Adrenal gland (tissue), 12 donors: ENCODE measurements around the gene ACOX3. TPM values are rescaled to one million over a fixed set of nuclear protein-coding genes. Genes with fewer than 3 reads are reported as not detected.

Source experiments
- DNase-seq, 7 donors: peaks; one replicate each; pipeline ENCODE4 v3.0.0-alpha.2; 2019 to 2020
- H3K27ac ChIP-seq, 5 donors: fragments of 200-600 bp; sonication (generic) in 4 of 5; 1 replicate in 3 of 5; 2 replicates in 2 of 5; pipeline versions ENCODE4 v1.5.1 to v1.8.0; 2016 to 2020; ENCODE audit warnings: mild to moderate bottlenecking in 1 of 5
- H3K27me3 ChIP-seq: fragments of 200-600 bp; 2 replicates; pipeline ENCODE4 v1.8.0; 2021
- H3K36me3 ChIP-seq, 2 donors: fragments of 200-600 bp; replicated peaks in 1 of 2; 1 replicate in 1 of 2; 2 replicates in 1 of 2; pipeline versions ENCODE4 v1.5.1 to v1.8.0; 2018 to 2022
- H3K4me1 ChIP-seq, 2 donors: fragments of 200-600 bp; replicated peaks in 1 of 2; 1 replicate in 1 of 2; 2 replicates in 1 of 2; pipeline versions ENCODE4 v1.5.1 to v1.8.0; 2018 to 2021
- H3K4me3 ChIP-seq, 4 donors: fragments of 200-600 bp; sonication (generic) in 3 of 4; one replicate each; pipeline ENCODE4 v1.5.1; 2016 to 2018
- H3K9me3 ChIP-seq, 3 donors: fragments of 200-600 bp; sonication (generic) in 1 of 3; replicated peaks in 1 of 3; 1 replicate in 2 of 3; 2 replicates in 1 of 3; pipeline versions ENCODE4 v1.5.1 to v1.8.0; 2016 to 2021
- CTCF ChIP-seq, 6 experiments: fragments of 450-650 bp in 4 of 6; fragments of 200-600 bp in 2 of 6; sonication (generic) in 1 of 6; IDR thresholded peaks; 1 replicate in 5 of 6; 2 replicates in 1 of 6; pipeline versions ENCODE4 v1.5.1 to v1.8.0; 2016 to 2021; ENCODE audit warnings: antibody characterized with exemption in 6 of 6, mild to moderate bottlenecking in 2 of 6, moderate library complexity in 1 of 6
- POLR2A ChIP-seq, 2 donors: fragments of 450-650 bp; IDR thresholded peaks; one replicate each; pipeline ENCODE4 v1.6.1; 2017; ENCODE audit warnings: antibody characterized with exemption in 2 of 2, mild to moderate bottlenecking in 2 of 2, moderate library complexity in 1 of 2
- WGBS, 4 donors: extraction: QIAGEN DNeasy Blood & Tissue Kit in 2 of 4; methylation state at CpG; one replicate each; pipeline versions ENCODE4 v1.1.5 to v1.1.7; 2013 to 2017; 5-methylcytosine and 5-hydroxymethylcytosine counted together
- intact Hi-C, 2 donors: fragments of 100-400 bp; cut with DNase I; formaldehyde crosslinking; loops; one replicate each; pipeline versions ENCODE4 v1.14.1 to v1.15.0; 2022 to 2023
- polyA plus RNA-seq, 3 donors: library from polyadenylated mRNA; stranded (reverse); fragments of 200-250 nt in 2 of 3; fragments of 350-450 nt in 1 of 3; fragmentation: Illumina TruSeq in 1 of 3; extraction: RNeasy Lipid Tissue Mini Kit (QIAGEN cat#74804) in 1 of 3; gene quantifications; one replicate each; pipeline ENCODE4 v1.2.3, GENCODE V29; 2013 to 2014
- total RNA-seq, 9 donors: library from RNA; depleted of rRNA in 4 of 9; stranded (reverse); fragments of >200 nt in 4 of 9; fragments of 120-200 nt in 1 of 9; fragmentation: NEBNext Ultra II Directional in 1 of 9; extraction: Animal tissue kit (Norgen Biotek cat#: 25700) in 1 of 9; gene quantifications; one replicate each; pipeline versions ENCODE4 v1.1.0 to v1.2.4, GENCODE V29; 2013 to 2023
- donor health status: healthy with polysubstance abuse.
- donor health status: Bipolar disorder and iron deficiency.
- donor health status: DM: yes; HTN: yes; CAD: no.
- donor health status: DM: no; HTN: no; CAD: no.
- donor health status: DM: no; HTN: no; CAD: no.
- donor health status: DM: yes; HTN: yes; CAD: no.

Gene ACOX3
- total and polyA plus RNA-seq, 12 donors, result 10.4 to 44.2 (median 26.3) TPM

DNA sequence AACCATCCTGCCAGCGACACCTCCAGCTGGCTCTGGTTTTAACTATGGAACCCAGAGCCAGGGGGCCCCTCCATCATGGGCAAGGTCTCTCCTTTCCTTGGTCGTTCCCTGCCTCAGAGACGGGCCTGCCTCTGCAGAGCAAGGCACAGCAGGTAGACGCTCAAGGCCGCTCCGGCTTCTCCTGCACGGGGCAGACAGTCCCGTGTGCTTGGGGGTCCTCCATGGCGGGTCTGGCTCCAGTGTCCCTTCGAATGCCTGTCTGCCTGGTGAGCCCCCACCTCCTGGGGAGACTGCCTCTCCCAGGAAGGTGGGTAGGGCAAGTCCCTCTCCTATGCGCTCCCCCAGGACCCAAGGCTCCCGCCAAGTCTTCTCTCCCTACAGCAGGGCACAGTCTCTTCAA lies 71.5 kb downstream of the ACOX3 start:
- no peaks in the 10 kb centered on the region for H3K9me3 ChIP-seq
- WGBS, 4 donors, result 91 to 96% (median 92%) methylated on average over 3 to 12 of the region's 12 CpGs
- intact Hi-C loops, result no loop called here
- H3K36me3 ChIP-seq, result peaks cover 0 to 6% of the 10 kb centered on the region in 2 donors
- TF ChIP-seq POLR2A (IDR thresholded peaks at IDR 0.05), result no peak
- TF ChIP-seq CTCF (IDR thresholded peaks at IDR 0.05), result no peak
- no peaks in the 10 kb centered on the region for H3K27me3 ChIP-seq
- no peak overlapping the region for H3K27ac ChIP-seq
- H3K4me3 ChIP-seq, result no peak overlapping the region
- no peak for DNase-seq
- H3K4me1 ChIP-seq, result no peaks in the 10 kb centered on the region

GRCh38 chr4:8368061-8368481 lies 72.5 kb downstream of the ACOX3 start:
- intact Hi-C loops, result no loop called here
- H3K36me3 ChIP-seq, result peaks cover 0 to 6% of the 10 kb centered on the region in 2 donors
- H3K27ac ChIP-seq, result no peak overlapping the region
- no peak for TF ChIP-seq CTCF (IDR thresholded peaks at IDR 0.05)
- TF ChIP-seq POLR2A (IDR thresholded peaks at IDR 0.05), result no peak
- no peaks in the 10 kb centered on the region for H3K4me1 ChIP-seq
- DNase-seq, result no peak
- H3K9me3 ChIP-seq, result no peaks in the 10 kb centered on the region
- no peak overlapping the region for H3K4me3 ChIP-seq
- no peaks in the 10 kb centered on the region for H3K27me3 ChIP-seq
- WGBS, 4 donors, result 90 to 94% (median 91%) methylated on average over 3 to 12 of the region's 12 CpGs

- peaks cover 0 to 6% of the 10 kb centered on the region in 2 donors for H3K36me3 ChIP-seq
- intact Hi-C loops, result no loop called here
- H3K4me3 ChIP-seq, result no peak overlapping the region
- no peaks in the 10 kb centered on the region for H3K4me1 ChIP-seq
- no peaks in the 10 kb centered on the region for H3K9me3 ChIP-seq
- H3K27ac ChIP-seq, result no peak overlapping the region
- no peaks in the 10 kb centered on the region for H3K27me3 ChIP-seq
- 83 to 89% (median 87%) methylated on average over 15 to 17 of the region's 17 CpGs for WGBS, 4 donors
- TF ChIP-seq POLR2A (IDR thresholded peaks at IDR 0.05), result no peak
- no peak for TF ChIP-seq CTCF (IDR thresholded peaks at IDR 0.05)
- no peak for DNase-seq
Observed at GRCh38 chr4:8366601-8367000, 73.9 kb downstream of the ACOX3 start.

GRCh38 chr4:8365951-8366350 lies 74.6 kb downstream of the ACOX3 start:
- TF ChIP-seq POLR2A (IDR thresholded peaks at IDR 0.05), result no peak
- no peak for TF ChIP-seq CTCF (IDR thresholded peaks at IDR 0.05)
- Histone ChIP-seq H3K4me3 (no peak overlapping the region), H3K27me3 (no peaks in the 10 kb centered on the region), H3K4me1 (no peaks in the 10 kb centered on the region), H3K27ac (no peak overlapping the region), H3K9me3 (no peaks in the 10 kb centered on the region), H3K36me3 (peaks cover 0 to 6% of the 10 kb centered on the region in 2 donors)
- DNase-seq, result no peak
- WGBS, 4 donors, result 85 to 91% (median 88%) methylated on average over 8 to 11 of the region's 11 CpGs
- intact Hi-C loops, result no loop called here
